Measurements from ENCODE around the gene ACADS. TPM values are rescaled to one million over a fixed set of nuclear protein-coding genes. Genes with fewer than 3 reads are reported as not detected.

Gene ACADS
- total RNA-seq, 1 experiment from 2014 or later: 15.9 TPM

- H3K9me3 ChIP-seq (ENCODE audit: control insufficient read depth, insufficient read depth, low read depth, low read length): no peaks in the 10 kb centered on the region
- no peak for TF ChIP-seq TCF7L2 (IDR thresholded peaks at IDR 0.05; ENCODE audit: low read depth, low read length)
- no peak for TF ChIP-seq SIN3A (IDR thresholded peaks at IDR 0.05; ENCODE audit: borderline replicate concordance, insufficient read depth, low read depth, low read length)
- no peak for TF ChIP-seq POLR2AphosphoS5 (IDR thresholded peaks at IDR 0.05; ENCODE audit: low read depth, low read length)
- no peak for TF ChIP-seq REST (IDR thresholded peaks at IDR 0.05; ENCODE audit: insufficient read depth in 1 of 2, low read depth in 2 of 2, low read length in 1 of 2)
- TF ChIP-seq CTCF (IDR thresholded peaks at IDR 0.05): no peak
- CTCF ChIA-PET: no interaction called here
- in situ Hi-C loops (cut with HindIII; ENCODE audit: low pct_unique_long_range_greater_than_20kb, low sequenced_read_pairs): no loop called here
- H3K4me1 ChIP-seq (ENCODE audit: control insufficient read depth, insufficient read depth, low read length): no peaks in the 10 kb centered on the region
- no peaks in the 10 kb centered on the region for H3K27me3 ChIP-seq (ENCODE audit: control insufficient read depth, insufficient read depth, low read length)
- ATAC-seq: no peak
- peaks cover 3% of the 10 kb centered on the region; the same call in 1 of the 2 replicates for H3K36me3 ChIP-seq (ENCODE audit: control insufficient read depth, insufficient read depth, low read length)
- no peak overlapping the region for H3K4me3 ChIP-seq (ENCODE audit: low read depth in 2 of 2, low read length in 2 of 2)
- intact Hi-C loops (cut with micrococcal nuclease; ENCODE audit: unreplicated experiment): no loop called here
- DNase-seq (ENCODE audit: low read depth, low spot score): no peak
- POLR2A ChIA-PET: no interaction called here
- H3K27ac ChIP-seq (ENCODE audit: low read length): no peak overlapping the region
- BruUV-seq (replicated peaks): no TSS peak
These were observed 45.5 kb downstream of the ACADS start for GRCh38 chr12:120771097-120771496.

GRCh38 chr12:120774169-120774916 is 48.7 kb downstream of the ACADS start:
- no peaks in the 10 kb centered on the region for H3K36me3 ChIP-seq (ENCODE audit: control insufficient read depth, insufficient read depth, low read length)
- DNase-seq (ENCODE audit: low read depth, low spot score): no peak
- H3K4me1 ChIP-seq (ENCODE audit: control insufficient read depth, insufficient read depth, low read length): no peaks in the 10 kb centered on the region
- no peaks in the 10 kb centered on the region for H3K27me3 ChIP-seq (ENCODE audit: control insufficient read depth, insufficient read depth, low read length)
- intact Hi-C loops (cut with micrococcal nuclease; ENCODE audit: unreplicated experiment) (no loop called here), in situ Hi-C loops (cut with HindIII; ENCODE audit: low pct_unique_long_range_greater_than_20kb, low sequenced_read_pairs) (no loop called here)
- ChIA-PET POLR2A (interaction anchor here (0.5 kb wide), 1 partner anchor 106 kb away, joined by 5 read pairs; no protein-coding TSS in a partner anchor), CTCF (interaction anchor here (0.6 kb wide), 1 partner anchor 170 kb away, joined by 8 read pairs; no protein-coding TSS in a partner anchor)
- no peak overlapping the region for H3K27ac ChIP-seq (ENCODE audit: low read length)
- no peak for ATAC-seq
- no peaks in the 10 kb centered on the region for H3K9me3 ChIP-seq (ENCODE audit: control insufficient read depth, insufficient read depth, low read depth, low read length)
- H3K4me3 ChIP-seq (ENCODE audit: low read depth in 2 of 2, low read length in 2 of 2): no peak overlapping the region
- TF ChIP-seq POLR2AphosphoS5 (IDR thresholded peaks at IDR 0.05; ENCODE audit: low read depth, low read length) (no peak), SIN3A (IDR thresholded peaks at IDR 0.05; ENCODE audit: borderline replicate concordance, insufficient read depth, low read depth, low read length) (no peak), TCF7L2 (IDR thresholded peaks at IDR 0.05; ENCODE audit: low read depth, low read length) (no peak), CTCF (IDR thresholded peaks at IDR 0.05) (no peak), REST (IDR thresholded peaks at IDR 0.05; ENCODE audit: insufficient read depth in 1 of 2, low read depth in 2 of 2, low read length in 1 of 2) (no peak)
- no TSS peak for BruUV-seq (replicated peaks)
